K562 (cell line): ENCODE measurements around the gene ZFP69B. TPM values are rescaled to one million over a fixed set of nuclear protein-coding genes. Genes with fewer than 3 reads are reported as not detected.

ENCODE experiments used
- ATF7 ChIP-seq: fragments of 450-650 bp; IDR thresholded peaks from 2 replicates; pipeline ENCODE4 v1.7.1; 2014; ENCODE audit warnings: mild to moderate bottlenecking, moderate library complexity
- CXXC5 ChIP-seq: fragments of 250-450 bp; sonication (Bioruptor Pico); IDR thresholded peaks from 2 replicates; pipeline ENCODE4 v1.8.0; 2022; ENCODE audit warnings: inconsistent platforms, mild to moderate bottlenecking, moderate library complexity
- E2F6 ChIP-seq, 2 experiments: IDR thresholded peaks; 2 replicates each; pipeline ENCODE4 v1.6.1; 2011; ENCODE audit warnings: borderline replicate concordance in 1 of 2, control low read depth in 1 of 2, low read depth in 1 of 2, low read length in 1 of 2, mild to moderate bottlenecking in 1 of 2, mixed read lengths in 1 of 2, moderate library complexity in 1 of 2; ENCODE audit not compliant: insufficient read depth in 1 of 2, insufficient read length in 1 of 2, poor library complexity in 1 of 2, severe bottlenecking in 1 of 2; ENCODE audit errors: extremely low read depth in 1 of 2
- ELF2 ChIP-seq: fragments of 250-450 bp; sonication (Bioruptor Pico); IDR thresholded peaks from 2 replicates; pipeline ENCODE4 v1.5.0; 2021; ENCODE audit warnings: mild to moderate bottlenecking
- ESRRA ChIP-seq: fragments of 450-650 bp; IDR thresholded peaks from 2 replicates; pipeline ENCODE4 v1.6.1; 2014; ENCODE audit warnings: low read depth, mild to moderate bottlenecking, moderate library complexity, borderline replicate concordance
- HDAC8 ChIP-seq: fragments of 450-650 bp; IDR thresholded peaks from 2 replicates; pipeline ENCODE4 v1.6.1; 2016; ENCODE audit warnings: mild to moderate bottlenecking, missing genetic modification characterization, moderate library complexity, missing compliant biosample characterization
- IRF2 ChIP-seq: sonication (generic); formaldehyde crosslinking; IDR thresholded peaks from 2 replicates; pipeline ENCODE4 v1.8.1; 2022; ENCODE audit warnings: mild to moderate bottlenecking, missing genetic modification reagents
- NEUROD1 ChIP-seq: fragments of 150-350 bp; IDR thresholded peaks from 2 replicates; pipeline ENCODE4 v1.6.1; 2014; ENCODE audit warnings: borderline replicate concordance, low read length, low read depth; ENCODE audit not compliant: partially characterized antibody
- NONO ChIP-seq, 2 experiments: fragments of 200-400 bp in 1 of 2; fragments of 450-650 bp in 1 of 2; formaldehyde crosslinking in 1 of 2; IDR thresholded peaks; 2 replicates each; pipeline ENCODE4 v1.6.1; 2017; ENCODE audit warnings: low read depth in 2 of 2, mild to moderate bottlenecking in 2 of 2, moderate library complexity in 2 of 2, low read length in 1 of 2
- PRMT5 ChIP-seq: sonication (generic); formaldehyde crosslinking; IDR thresholded peaks from 2 replicates; pipeline ENCODE4 v1.5.0; 2020; ENCODE audit warnings: missing genetic modification reagents
- RCOR1 ChIP-seq, 2 experiments: IDR thresholded peaks; 2 replicates each; pipeline ENCODE4 v1.6.1; 2012; ENCODE audit warnings: low read depth in 2 of 2, low read length in 2 of 2, borderline replicate concordance in 1 of 2, improper control_type of control experiment in 1 of 2
- RFX7 ChIP-seq: fragments of 250-450 bp; sonication (Bioruptor Pico); IDR thresholded peaks from 2 replicates; pipeline ENCODE4 v1.5.1; 2021; ENCODE audit warnings: mild to moderate bottlenecking
- SAP30 ChIP-seq: fragments of 200-600 bp; sonication (generic); IDR thresholded peaks from 2 replicates; pipeline ENCODE4 v1.6.1; 2012; ENCODE audit warnings: borderline replicate concordance, low read depth, mild to moderate bottlenecking, moderate library complexity, low read length, control low read depth, inconsistent platforms; ENCODE audit not compliant: insufficient read depth, poor library complexity, severe bottlenecking
- SIN3A ChIP-seq, 2 experiments: fragments of 150-350 bp in 1 of 2; IDR thresholded peaks; 2 replicates each; pipeline ENCODE4 v1.6.1; 2011 to 2016; ENCODE audit warnings: borderline replicate concordance in 2 of 2, low read depth in 2 of 2, low read length in 2 of 2, mild to moderate bottlenecking in 2 of 2, moderate library complexity in 2 of 2; ENCODE audit not compliant: control insufficient read depth in 1 of 2
- ZNF24 ChIP-seq: fragments of 450-650 bp; IDR thresholded peaks from 2 replicates; pipeline ENCODE4 v1.6.1; 2016
- ZNF431 ChIP-seq: sonication (generic); formaldehyde crosslinking; IDR thresholded peaks from 2 replicates; pipeline ENCODE4 v1.8.0; 2022; ENCODE audit warnings: mild to moderate bottlenecking, missing genetic modification reagents
- ZNF511 ChIP-seq: sonication (generic); formaldehyde crosslinking; IDR thresholded peaks from 2 replicates; pipeline ENCODE4 v1.8.0; 2022; ENCODE audit warnings: mild to moderate bottlenecking, missing genetic modification reagents
- polyA plus RNA-seq, 8 experiments: library from polyadenylated mRNA; depleted of rRNA in 4 of 8; stranded (reverse) in 5 of 8; unstranded in 3 of 8; fragments of >200 nt; fragmentation: Nextera tagmentation in 2 of 8; fragmentation: Illumina TruSeq in 1 of 8; extraction: Ambion mirVana in 2 of 8; extraction: Trizol in 1 of 8; gene quantifications; 2 replicates each; pipeline versions ENCODE4 v1.2.1 to v1.2.3, GENCODE V29; 2011 to 2014; ENCODE audit warnings: inconsistent platforms in 1 of 8, missing spikeins in 1 of 8
- total RNA-seq, 7 experiments: library from RNA; depleted of rRNA in 6 of 7; stranded (reverse); fragments of >200 nt in 6 of 7; fragmentation: Illumina TruSeq in 2 of 7; extraction: Trizol in 2 of 7; gene quantifications; 2 replicates each; pipeline versions ENCODE4 v1.2.1 to v1.2.3, GENCODE V29; 2011 to 2021; ENCODE audit warnings: low replicate concordance in 1 of 7
- TF ChIP-seq, protein P1 (sequence below): sonication (generic); formaldehyde crosslinking; IDR thresholded peaks from 2 replicates; pipeline ENCODE4 v1.9.0; 2022; ENCODE audit warnings: mild to moderate bottlenecking, missing genetic modification reagents
- TF ChIP-seq, protein P2 (sequence below): fragments of 450-650 bp; formaldehyde crosslinking; IDR thresholded peaks from 2 replicates; pipeline ENCODE4 v1.4.0; 2020; ENCODE audit warnings: mild to moderate bottlenecking, moderate library complexity
- TF ChIP-seq, protein P3 (sequence below): fragments of 200-800 bp; sonication (Bioruptor generic); IDR thresholded peaks from 2 replicates; pipeline ENCODE4 v1.6.1; 2017; ENCODE audit warnings: missing genetic modification characterization, missing compliant biosample characterization

The ZFP69B gene
- total and polyA plus RNA-seq, 9 of the 15 experiments (the other 6 are each of a cell fraction or from before 2014, with no cell fraction given), result 1.6 to 10.3 (median 8.4) TPM

DNA sequence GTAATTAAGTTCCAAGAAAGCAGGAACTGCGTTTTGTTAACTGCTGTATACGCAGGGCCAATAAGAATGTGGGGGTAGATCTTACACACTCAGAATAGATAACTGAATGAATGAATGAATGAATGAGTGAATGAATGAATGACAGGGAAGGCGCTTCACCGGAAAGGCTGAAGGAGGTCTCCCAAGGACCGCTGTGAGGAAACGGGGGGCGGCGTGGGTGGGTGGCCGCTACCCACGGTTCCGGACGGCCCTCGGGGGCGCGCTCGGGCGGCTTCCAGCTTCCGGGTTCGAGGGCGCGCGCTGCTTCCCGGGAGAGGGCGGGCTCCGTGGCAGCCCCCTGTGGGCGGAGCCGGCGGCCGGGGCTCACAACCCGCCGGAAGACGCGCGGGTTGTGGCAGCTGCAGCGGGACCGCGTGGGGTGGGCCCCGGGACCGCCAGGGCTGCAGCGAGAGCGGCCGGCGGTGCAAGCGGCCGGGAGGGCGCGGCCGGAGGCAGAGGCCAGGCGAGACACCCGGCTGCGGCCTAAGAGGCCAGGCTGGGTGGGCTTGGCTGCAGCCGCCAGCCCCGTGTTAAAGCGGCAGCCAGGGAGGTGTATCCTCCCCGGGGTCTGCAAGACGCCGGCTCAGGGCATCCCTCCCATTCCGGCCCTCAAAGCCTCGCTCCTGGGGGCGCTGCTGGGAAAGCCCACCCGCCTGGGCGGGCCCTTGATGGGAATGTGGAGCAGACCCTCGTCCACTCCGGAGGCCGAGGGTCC, 26.8 kb downstream of the ZFP69B start, which contains the start of gene ZFP69 (continued):
- TF ChIP-seq ZNF511 (CRISPR knock-in tag) (peak; percentile 97), E2F6 (IDR thresholded peaks at IDR 0.05; ENCODE audit: borderline replicate concordance in 1 of 2, extremely low read depth in 1 of 2, insufficient read depth in 1 of 2, insufficient read length in 1 of 2, low read depth in 1 of 2, low read length in 1 of 2, poor library complexity in 1 of 2, severe bottlenecking in 1 of 2) (peak; percentile 90 to 97), ZNF431 (peak; percentile 90), ZNF24 (peak; percentile 100), ELF2 (peak; percentile 94), HDAC8 (tag) (peak; percentile 37; the same call in 1 of the 2 replicates), SIN3A (IDR thresholded peaks at IDR 0.05; ENCODE audit: borderline replicate concordance in 2 of 2, control insufficient read depth in 1 of 2, low read depth in 2 of 2, low read length in 2 of 2) (peak in 1 of 2 experiments; percentile 49; a peak in 1 of 4 replicates), ATF7 (peak; percentile 59), IRF2 (peak; percentile 61; the same call in 1 of the 2 replicates), NONO (IDR thresholded peaks at IDR 0.05; ENCODE audit: low read depth in 2 of 2, low read length in 1 of 2) (peak in 1 of 2 experiments; percentile 64; a peak in 2 of 4 replicates), CXXC5 (peak; percentile 75), SAP30 (peak; percentile 66), NEUROD1 (peak; percentile 9), RCOR1 (IDR thresholded peaks at IDR 0.05; ENCODE audit: borderline replicate concordance in 1 of 2, low read depth in 2 of 2, low read length in 2 of 2) (peak in 1 of 2 experiments; percentile 48; a peak in 1 of 4 replicates), RFX7 (no peak), ESRRA (peak; percentile 35; the same call in 1 of the 2 replicates), PRMT5 (CRISPR knock-in tag) (no peak)
- TF ChIP-seq, protein P1, sequence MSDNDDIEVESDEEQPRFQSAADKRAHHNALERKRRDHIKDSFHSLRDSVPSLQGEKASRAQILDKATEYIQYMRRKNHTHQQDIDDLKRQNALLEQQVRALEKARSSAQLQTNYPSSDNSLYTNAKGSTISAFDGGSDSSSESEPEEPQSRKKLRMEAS (CRISPR knock-in tag), result peak; percentile 95
- TF ChIP-seq, protein P2, sequence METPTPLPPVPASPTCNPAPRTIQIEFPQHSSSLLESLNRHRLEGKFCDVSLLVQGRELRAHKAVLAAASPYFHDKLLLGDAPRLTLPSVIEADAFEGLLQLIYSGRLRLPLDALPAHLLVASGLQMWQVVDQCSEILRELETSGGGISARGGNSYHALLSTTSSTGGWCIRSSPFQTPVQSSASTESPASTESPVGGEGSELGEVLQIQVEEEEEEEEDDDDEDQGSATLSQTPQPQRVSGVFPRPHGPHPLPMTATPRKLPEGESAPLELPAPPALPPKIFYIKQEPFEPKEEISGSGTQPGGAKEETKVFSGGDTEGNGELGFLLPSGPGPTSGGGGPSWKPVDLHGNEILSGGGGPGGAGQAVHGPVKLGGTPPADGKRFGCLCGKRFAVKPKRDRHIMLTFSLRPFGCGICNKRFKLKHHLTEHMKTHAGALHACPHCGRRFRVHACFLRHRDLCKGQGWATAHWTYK, result 0 out of 2 replicates have a peak, but pooled peaks have one; percentile 31
- TF ChIP-seq, protein P3, sequence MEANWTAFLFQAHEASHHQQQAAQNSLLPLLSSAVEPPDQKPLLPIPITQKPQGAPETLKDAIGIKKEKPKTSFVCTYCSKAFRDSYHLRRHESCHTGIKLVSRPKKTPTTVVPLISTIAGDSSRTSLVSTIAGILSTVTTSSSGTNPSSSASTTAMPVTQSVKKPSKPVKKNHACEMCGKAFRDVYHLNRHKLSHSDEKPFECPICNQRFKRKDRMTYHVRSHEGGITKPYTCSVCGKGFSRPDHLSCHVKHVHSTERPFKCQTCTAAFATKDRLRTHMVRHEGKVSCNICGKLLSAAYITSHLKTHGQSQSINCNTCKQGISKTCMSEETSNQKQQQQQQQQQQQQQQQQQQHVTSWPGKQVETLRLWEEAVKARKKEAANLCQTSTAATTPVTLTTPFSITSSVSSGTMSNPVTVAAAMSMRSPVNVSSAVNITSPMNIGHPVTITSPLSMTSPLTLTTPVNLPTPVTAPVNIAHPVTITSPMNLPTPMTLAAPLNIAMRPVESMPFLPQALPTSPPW (CRISPR knock-in tag), result peak; percentile 74
